Endothelial cell of umbilical vein (primary cell): ENCODE data around the gene SNCA. TPM values are rescaled to one million over a fixed set of nuclear protein-coding genes. Genes with fewer than 3 reads are reported as not detected.

Source experiments
- BruUV-seq: library from RNA; stranded (reverse); fragments of 400-500 nt; replicated peaks from 2 replicates; lab custom pipeline; 2021; lab: Mats Ljungman, UMichigan
- CTCF ChIA-PET: fragments of 300-600, 350-600 bp; sonication (Branson Sonifier 250); formaldehyde crosslinking; loops from one replicate; lab custom pipeline; 2021; ENCODE audit warnings: antibody characterized with exemption, inconsistent platforms; lab: Charles Lee
- POLR2A ChIA-PET: fragments of 300-600, 350-600 bp; sonication (Branson Sonifier 250); formaldehyde crosslinking; loops from one replicate; lab custom pipeline; 2021; ENCODE audit warnings: antibody characterized with exemption, inconsistent platforms; lab: Charles Lee
- DNase-seq: peaks from one replicate; pipeline ENCODE4 v3.0.0-alpha.2; 2011; ENCODE audit warnings: low read depth, low spot score
- FAIRE-seq: peaks from 2 replicates; lab custom pipeline; 2011; peaks lifted over from hg19 to GRCh38; lab: Jason Lieb, UNC
- H2AFZ ChIP-seq: 2 replicates; pipeline ENCODE4 v1.6.0; 2012; ENCODE audit warnings: low read depth, low read length, control low read depth, inconsistent platforms
- H3K27ac ChIP-seq: 2 replicates; pipeline ENCODE4 v1.5.1; 2011; ENCODE audit warnings: low read depth, mild to moderate bottlenecking, control low read depth, low read length, moderate library complexity; ENCODE audit not compliant: insufficient read depth
- H3K27me3 ChIP-seq, 2 experiments: 2 replicates each; pipeline versions ENCODE4 v1.6.0 to v1.6.1; 2011; ENCODE audit warnings: low read length in 2 of 2, mixed read lengths in 1 of 2; ENCODE audit not compliant: control insufficient read depth in 2 of 2, insufficient read depth in 2 of 2
- H3K36me3 ChIP-seq, 2 experiments: 2 replicates in 1 of 2; 3 replicates in 1 of 2; pipeline ENCODE4 v1.5.1; 2011; ENCODE audit warnings: low read length in 2 of 2, mild to moderate bottlenecking in 1 of 2, moderate library complexity in 1 of 2; ENCODE audit not compliant: control insufficient read depth in 2 of 2, insufficient read depth in 2 of 2; ENCODE audit errors: extremely low read depth in 1 of 2
- H3K4me1 ChIP-seq: 3 replicates; pipeline ENCODE4 v1.5.1; 2011; ENCODE audit warnings: mild to moderate bottlenecking, low read length; ENCODE audit not compliant: control insufficient read depth, insufficient read depth; ENCODE audit errors: extremely low read depth
- H3K4me2 ChIP-seq: 2 replicates; pipeline ENCODE4 v1.6.1; 2011; ENCODE audit warnings: low read length, control low read depth, mixed read lengths; ENCODE audit not compliant: insufficient read depth
- H3K4me3 ChIP-seq, 3 experiments: fragments of 200-600 bp in 1 of 3; sonication (generic), shearing (Covaris generic) in 1 of 3; replicated peaks in 1 of 3; 2 replicates each; pipeline ENCODE4 v1.5.1; 2011 to 2016; ENCODE audit warnings: control low read depth in 3 of 3, low read length in 3 of 3, mild to moderate bottlenecking in 2 of 3, inconsistent platforms in 1 of 3, low read depth in 1 of 3, moderate library complexity in 1 of 3; ENCODE audit not compliant: insufficient read depth in 1 of 3
- H3K79me2 ChIP-seq: 2 replicates; pipeline ENCODE4 v1.6.0; 2012; ENCODE audit warnings: low read length, inconsistent platforms; ENCODE audit not compliant: control insufficient read depth, insufficient read depth
- H3K9ac ChIP-seq: replicated peaks from 2 replicates; pipeline ENCODE3; 2011; ENCODE audit warnings: low read length, control low read depth; ENCODE audit not compliant: insufficient read depth; ENCODE audit errors: extremely low read depth
- H3K9me1 ChIP-seq: replicated peaks from 3 replicates; pipeline ENCODE4 v1.6.0; 2011; ENCODE audit warnings: mild to moderate bottlenecking, low read length; ENCODE audit not compliant: control insufficient read depth, insufficient read depth; ENCODE audit errors: extremely low read depth
- H3K9me3 ChIP-seq: replicated peaks from 2 replicates; pipeline ENCODE4 v1.5.1; 2012; ENCODE audit warnings: low read length, inconsistent platforms; ENCODE audit not compliant: control insufficient read depth, insufficient read depth
- H4K20me1 ChIP-seq: replicated peaks from 2 replicates; pipeline ENCODE3; 2011; ENCODE audit warnings: mild to moderate bottlenecking, low read length; ENCODE audit not compliant: control insufficient read depth, insufficient read depth; ENCODE audit errors: extremely low read depth
- EZH2 ChIP-seq: IDR thresholded peaks from 2 replicates; pipeline ENCODE4 v1.6.1; 2012; ENCODE audit warnings: borderline replicate concordance, low read depth, mild to moderate bottlenecking, moderate library complexity, low read length, inconsistent platforms; ENCODE audit not compliant: severe bottlenecking
- FOS ChIP-seq: IDR thresholded peaks from 2 replicates; pipeline ENCODE4 v1.6.1; 2011; ENCODE audit warnings: mild to moderate bottlenecking, low read length, moderate library complexity, borderline replicate concordance; ENCODE audit not compliant: insufficient read depth
- GATA2 ChIP-seq: IDR thresholded peaks from 2 replicates; pipeline ENCODE4 v1.7.0; 2011; ENCODE audit warnings: low read depth, mild to moderate bottlenecking, moderate library complexity, mixed read lengths, low read length; ENCODE audit not compliant: insufficient read length, insufficient read depth
- JUN ChIP-seq: IDR thresholded peaks from 2 replicates; pipeline ENCODE4 v1.6.1; 2011; ENCODE audit warnings: borderline replicate concordance, low read depth; ENCODE audit not compliant: insufficient read length, insufficient read depth
- MYC ChIP-seq: IDR thresholded peaks from one replicate; pipeline ENCODE4 v1.6.1; 2011; ENCODE audit warnings: mild to moderate bottlenecking, low read depth, low read length
- POLR2A ChIP-seq: IDR thresholded peaks from 2 replicates; pipeline ENCODE4 v1.6.1; 2012; ENCODE audit warnings: low read depth, mild to moderate bottlenecking, control low read depth, low read length
- POLR2AphosphoS5 ChIP-seq: IDR thresholded peaks from 2 replicates; pipeline ENCODE4 v1.6.1; 2012; ENCODE audit warnings: low read depth, mild to moderate bottlenecking, control low read depth, low read length, moderate library complexity; ENCODE audit not compliant: insufficient read depth
- dilution Hi-C: fragments of 300-500 bp; cut with MboI; formaldehyde crosslinking; loops from one replicate; pipeline ENCODE4 v1.15.0; 2019; ENCODE audit warnings: low sequenced_read_pairs; ENCODE audit not compliant: extremely low pct_ligation_motif_present
- intact Hi-C: fragments of 100-400 bp; cut with micrococcal nuclease; formaldehyde crosslinking; loops from one replicate; pipeline ENCODE4 v1.10.0; 2022
- polyA plus RNA-seq, 4 experiments: library from polyadenylated mRNA; depleted of rRNA in 3 of 4; stranded (reverse) in 3 of 4; unstranded in 1 of 4; fragments of >200 nt; gene quantifications; 2 replicates each; pipeline versions ENCODE4 v1.2.1 to v1.2.3, GENCODE V29; 2011 to 2012; ENCODE audit warnings: missing spikeins in 1 of 4
- total RNA-seq: library from RNA; stranded (reverse); gene quantifications from 2 replicates; pipeline ENCODE4 v1.2.3, GENCODE V29; 2021
- TF ChIP-seq, protein P1 (sequence below), 2 donors: IDR thresholded peaks; 1 replicate in 1 of 2; 2 replicates in 1 of 2; pipeline ENCODE4 v1.5.1; 2011; ENCODE audit warnings: low read length in 2 of 2, mild to moderate bottlenecking in 2 of 2, moderate library complexity in 2 of 2, control low read depth in 1 of 2, inconsistent platforms in 1 of 2, low read depth in 1 of 2; ENCODE audit not compliant: insufficient read depth in 1 of 2; ENCODE audit errors: extremely low read depth in 1 of 2
- TF ChIP-seq, protein P2 (sequence below): IDR thresholded peaks from 2 replicates; pipeline ENCODE4 v1.6.1; 2011; ENCODE audit not compliant: insufficient read depth, insufficient read length

The SNCA gene
- total and polyA plus RNA-seq, 2 donors (not counting 3 experiments of a cell fraction or from before 2014, with no cell fraction given), result 76.8 to 116 TPM

DNA sequence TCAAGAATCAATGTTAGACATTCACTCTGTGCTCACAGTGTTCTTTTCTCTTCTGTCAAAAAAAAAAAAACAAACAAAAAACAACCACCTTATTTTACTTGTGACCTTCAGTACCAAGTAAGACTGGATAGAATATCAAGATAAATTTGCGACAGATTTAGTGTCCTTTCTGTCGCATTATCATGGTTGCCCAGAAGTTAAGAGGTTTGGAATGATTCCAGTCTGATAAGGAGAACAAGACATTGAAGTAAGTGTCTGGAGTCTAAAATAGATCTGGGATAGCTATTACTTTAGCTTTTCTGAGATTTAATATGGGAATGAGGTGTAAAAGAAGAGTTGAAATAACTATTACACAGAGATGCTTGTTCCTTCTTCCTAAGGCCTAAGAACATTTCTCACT lies 31.7 kb downstream of the SNCA start:
- ChIA-PET CTCF (interaction anchor here (2.2 kb wide), 1 partner anchor 64 kb away, joined by 6 read pairs; no protein-coding TSS in a partner anchor), POLR2A (no interaction called here)
- Histone ChIP-seq H3K9me3 (no peaks in the 10 kb centered on the region), H3K79me2 (peaks cover 39% of the 10 kb centered on the region), H3K4me3 (no peak overlapping the region), H3K36me3 (peaks cover 0 to 2% of the 10 kb centered on the region in 2 experiments), H3K27ac (no peak overlapping the region), H3K27me3 (no peaks in the 10 kb centered on the region), H3K9ac (no peak overlapping the region), H3K9me1 (no peaks in the 10 kb centered on the region), H3K4me2 (no peak overlapping the region), H4K20me1 (no peaks in the 10 kb centered on the region), H2AFZ (no peak overlapping the region), H3K4me1 (peaks cover 18% of the 10 kb centered on the region)
- DNase-seq, result no peak
- FAIRE-seq, result no peak
- BruUV-seq, result no TSS peak
- intact Hi-C loops, result no loop called here
- TF ChIP-seq, protein P1, sequence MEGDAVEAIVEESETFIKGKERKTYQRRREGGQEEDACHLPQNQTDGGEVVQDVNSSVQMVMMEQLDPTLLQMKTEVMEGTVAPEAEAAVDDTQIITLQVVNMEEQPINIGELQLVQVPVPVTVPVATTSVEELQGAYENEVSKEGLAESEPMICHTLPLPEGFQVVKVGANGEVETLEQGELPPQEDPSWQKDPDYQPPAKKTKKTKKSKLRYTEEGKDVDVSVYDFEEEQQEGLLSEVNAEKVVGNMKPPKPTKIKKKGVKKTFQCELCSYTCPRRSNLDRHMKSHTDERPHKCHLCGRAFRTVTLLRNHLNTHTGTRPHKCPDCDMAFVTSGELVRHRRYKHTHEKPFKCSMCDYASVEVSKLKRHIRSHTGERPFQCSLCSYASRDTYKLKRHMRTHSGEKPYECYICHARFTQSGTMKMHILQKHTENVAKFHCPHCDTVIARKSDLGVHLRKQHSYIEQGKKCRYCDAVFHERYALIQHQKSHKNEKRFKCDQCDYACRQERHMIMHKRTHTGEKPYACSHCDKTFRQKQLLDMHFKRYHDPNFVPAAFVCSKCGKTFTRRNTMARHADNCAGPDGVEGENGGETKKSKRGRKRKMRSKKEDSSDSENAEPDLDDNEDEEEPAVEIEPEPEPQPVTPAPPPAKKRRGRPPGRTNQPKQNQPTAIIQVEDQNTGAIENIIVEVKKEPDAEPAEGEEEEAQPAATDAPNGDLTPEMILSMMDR (IDR thresholded peaks at IDR 0.05; ENCODE audit: extremely low read depth in 1 of 2, insufficient read depth in 1 of 2, low read depth in 1 of 2, low read length in 2 of 2), result no peak
- no peak for TF ChIP-seq GATA2
- TF ChIP-seq FOS, result no peak
- TF ChIP-seq MYC, result no peak
- TF ChIP-seq POLR2A, result no peak
- TF ChIP-seq JUN, result no peak
- TF ChIP-seq, protein P2, sequence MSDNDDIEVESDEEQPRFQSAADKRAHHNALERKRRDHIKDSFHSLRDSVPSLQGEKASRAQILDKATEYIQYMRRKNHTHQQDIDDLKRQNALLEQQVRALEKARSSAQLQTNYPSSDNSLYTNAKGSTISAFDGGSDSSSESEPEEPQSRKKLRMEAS, result no peak
- TF ChIP-seq EZH2, result no peak
- no peak for TF ChIP-seq POLR2AphosphoS5
- dilution Hi-C loops, result no loop called here
